MCF 10A (cell line): ENCODE data around the gene OR4D1. TPM values are rescaled to one million over a fixed set of nuclear protein-coding genes. Genes with fewer than 3 reads are reported as not detected.

Experiments used
- BruUV-seq: library from RNA; stranded (reverse); fragments of 400-500 nt; replicated peaks from 2 replicates; lab custom pipeline; 2021; lab: Mats Ljungman, UMichigan
- CTCF ChIA-PET: fragments of 300-600 bp; sonication (Branson Sonifier 250); formaldehyde crosslinking; extraction: SDS; loops from one replicate; lab custom pipeline; 2021; ENCODE audit warnings: antibody characterized with exemption, inconsistent platforms; lab: Yijun Ruan, JAX
- POLR2A ChIA-PET: fragments of 300-600, 350-650 bp; sonication (Branson Sonifier 250); formaldehyde crosslinking; extraction: SDS; loops from one replicate; lab custom pipeline; 2020; ENCODE audit warnings: antibody characterized with exemption, inconsistent platforms; lab: Yijun Ruan, JAX
- DNase-seq: peaks from one replicate; pipeline ENCODE4 v3.0.0-alpha.2; 2018; ENCODE audit not compliant: unreplicated experiment
- H3K27ac Mint-ChIP-seq: one replicate; pipeline ENCODE4 v1.8.0; 2022; ENCODE audit warnings: mild to moderate bottlenecking, low read depth, mixed read lengths; ENCODE audit not compliant: unreplicated experiment
- H3K27me3 Mint-ChIP-seq: one replicate; pipeline ENCODE4 v1.8.0; 2022; ENCODE audit warnings: mixed read lengths; ENCODE audit not compliant: insufficient read depth, unreplicated experiment
- H3K36me3 Mint-ChIP-seq: one replicate; pipeline ENCODE4 v1.8.0; 2022; ENCODE audit warnings: mild to moderate bottlenecking, moderate library complexity, mixed read lengths; ENCODE audit not compliant: insufficient read depth, unreplicated experiment
- H3K4me1 Mint-ChIP-seq: one replicate; pipeline ENCODE4 v1.8.0; 2022; ENCODE audit warnings: mixed read lengths; ENCODE audit not compliant: insufficient read depth, unreplicated experiment
- H3K4me3 Mint-ChIP-seq: one replicate; pipeline ENCODE4 v1.8.0; 2022; ENCODE audit warnings: mild to moderate bottlenecking, moderate library complexity, mixed read lengths; ENCODE audit not compliant: unreplicated experiment
- H3K9me3 Mint-ChIP-seq: one replicate; pipeline ENCODE4 v1.8.0; 2022; ENCODE audit warnings: mixed read lengths; ENCODE audit not compliant: unreplicated experiment
- intact Hi-C: fragments of 100-400 bp; cut with micrococcal nuclease; formaldehyde crosslinking; loops from 2 replicates; pipeline ENCODE4 v1.14.1; 2022
- total RNA-seq: library from RNA; stranded (reverse); gene quantifications from 2 replicates; pipeline ENCODE4 v1.2.3, GENCODE V29; 2022
- TF ChIP-seq, protein P1 (sequence below): fragments of 200-600 bp; IDR thresholded peaks from one replicate; pipeline ENCODE4 v1.8.0; 2022; ENCODE audit warnings: antibody characterized with exemption, mild to moderate bottlenecking; ENCODE audit not compliant: unreplicated experiment

The OR4D1 gene
- total RNA-seq, 1 experiment from 2014 or later, result not detected

DNA sequence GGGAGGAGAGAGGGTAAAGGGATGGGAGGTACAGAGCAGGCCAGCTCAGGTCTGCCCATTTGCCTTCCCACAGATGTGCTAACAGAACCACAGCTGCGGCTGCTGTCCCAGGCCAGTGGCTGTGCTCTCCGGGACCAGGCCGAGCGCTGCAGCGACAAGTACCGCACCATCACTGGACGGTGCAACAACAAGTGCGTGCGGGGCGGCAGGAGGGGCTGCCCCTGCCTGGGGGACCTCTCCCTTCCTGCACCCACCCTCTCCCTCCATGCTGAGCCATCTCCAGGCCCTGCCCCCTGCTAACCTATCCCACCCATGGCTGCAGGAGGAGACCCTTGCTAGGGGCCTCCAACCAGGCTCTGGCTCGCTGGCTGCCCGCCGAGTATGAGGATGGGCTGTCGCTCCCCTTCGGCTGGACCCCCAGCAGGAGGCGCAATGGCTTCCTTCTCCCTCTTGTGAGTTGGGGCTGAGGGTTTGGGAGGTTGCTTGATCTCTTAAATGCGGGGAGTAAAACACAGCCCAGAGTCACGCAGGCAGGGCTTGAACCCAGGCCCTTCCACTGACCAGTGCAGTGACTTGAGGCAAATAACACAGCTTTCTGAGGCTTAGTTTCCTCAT, 45.6 kb downstream of the OR4D1 start:
- no TSS peak for BruUV-seq
- H3K4me1 Mint-ChIP-seq, result peaks cover 14% of the 10 kb centered on the region
- DNase-seq, result no peak
- intact Hi-C loops, result no loop called here
- ChIA-PET POLR2A (no interaction called here), CTCF (interaction anchor here (0.6 kb wide), 1 partner anchor 955 kb away, joined by 3 read pairs; no protein-coding TSS in a partner anchor)
- no peaks in the 10 kb centered on the region for H3K9me3 Mint-ChIP-seq
- H3K27me3 Mint-ChIP-seq, result peaks cover 39% of the 10 kb centered on the region
- no peaks in the 10 kb centered on the region for H3K36me3 Mint-ChIP-seq
- H3K4me3 Mint-ChIP-seq, result no peak overlapping the region
- H3K27ac Mint-ChIP-seq, result no peak overlapping the region
- TF ChIP-seq, protein P1, sequence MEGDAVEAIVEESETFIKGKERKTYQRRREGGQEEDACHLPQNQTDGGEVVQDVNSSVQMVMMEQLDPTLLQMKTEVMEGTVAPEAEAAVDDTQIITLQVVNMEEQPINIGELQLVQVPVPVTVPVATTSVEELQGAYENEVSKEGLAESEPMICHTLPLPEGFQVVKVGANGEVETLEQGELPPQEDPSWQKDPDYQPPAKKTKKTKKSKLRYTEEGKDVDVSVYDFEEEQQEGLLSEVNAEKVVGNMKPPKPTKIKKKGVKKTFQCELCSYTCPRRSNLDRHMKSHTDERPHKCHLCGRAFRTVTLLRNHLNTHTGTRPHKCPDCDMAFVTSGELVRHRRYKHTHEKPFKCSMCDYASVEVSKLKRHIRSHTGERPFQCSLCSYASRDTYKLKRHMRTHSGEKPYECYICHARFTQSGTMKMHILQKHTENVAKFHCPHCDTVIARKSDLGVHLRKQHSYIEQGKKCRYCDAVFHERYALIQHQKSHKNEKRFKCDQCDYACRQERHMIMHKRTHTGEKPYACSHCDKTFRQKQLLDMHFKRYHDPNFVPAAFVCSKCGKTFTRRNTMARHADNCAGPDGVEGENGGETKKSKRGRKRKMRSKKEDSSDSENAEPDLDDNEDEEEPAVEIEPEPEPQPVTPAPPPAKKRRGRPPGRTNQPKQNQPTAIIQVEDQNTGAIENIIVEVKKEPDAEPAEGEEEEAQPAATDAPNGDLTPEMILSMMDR, result no peak

DNA sequence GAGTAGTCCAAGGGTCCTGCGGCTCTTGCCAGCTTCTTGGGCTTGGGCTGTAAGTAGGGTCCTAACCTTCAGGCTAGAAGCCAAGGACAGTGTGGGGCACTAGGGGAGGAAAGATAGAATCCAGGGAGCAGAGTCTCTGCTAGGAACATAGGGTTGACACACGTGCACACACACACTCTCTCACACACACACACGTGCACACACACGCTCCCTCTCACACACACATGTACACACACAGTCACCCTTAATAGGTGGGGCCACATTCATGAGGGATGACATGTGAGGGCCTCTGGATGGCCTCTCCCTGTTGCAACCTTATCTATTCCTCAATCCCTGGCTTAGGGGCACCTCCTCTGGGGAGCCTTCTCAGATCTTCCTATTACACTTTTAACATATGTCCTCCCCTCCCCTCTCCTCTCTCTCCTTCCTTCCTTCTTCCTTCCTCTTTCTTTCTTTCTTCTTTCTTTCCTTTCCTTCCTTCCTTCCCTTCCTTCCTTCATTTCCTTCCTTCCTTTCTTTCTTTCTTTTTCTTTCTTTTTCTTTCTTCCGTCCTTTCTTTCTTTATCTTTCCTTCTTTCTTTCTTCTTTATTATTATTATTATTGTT, 47.4 kb downstream of the OR4D1 start:
- POLR2A ChIA-PET, result no interaction called here
- Mint-ChIP-seq H3K27me3 (peaks cover 41% of the 10 kb centered on the region), H3K36me3 (no peaks in the 10 kb centered on the region), H3K27ac (no peak overlapping the region), H3K4me3 (no peak overlapping the region), H3K4me1 (peaks cover 6% of the 10 kb centered on the region), H3K9me3 (no peaks in the 10 kb centered on the region)
- no TSS peak for BruUV-seq
- intact Hi-C loops, result no loop called here
- CTCF ChIA-PET, result interaction anchor here (0.6 kb wide), 1 partner anchor 15 kb away, joined by 3 read pairs; no protein-coding TSS in a partner anchor
- no peak for DNase-seq
- TF ChIP-seq, protein P1, result no peak

DNA sequence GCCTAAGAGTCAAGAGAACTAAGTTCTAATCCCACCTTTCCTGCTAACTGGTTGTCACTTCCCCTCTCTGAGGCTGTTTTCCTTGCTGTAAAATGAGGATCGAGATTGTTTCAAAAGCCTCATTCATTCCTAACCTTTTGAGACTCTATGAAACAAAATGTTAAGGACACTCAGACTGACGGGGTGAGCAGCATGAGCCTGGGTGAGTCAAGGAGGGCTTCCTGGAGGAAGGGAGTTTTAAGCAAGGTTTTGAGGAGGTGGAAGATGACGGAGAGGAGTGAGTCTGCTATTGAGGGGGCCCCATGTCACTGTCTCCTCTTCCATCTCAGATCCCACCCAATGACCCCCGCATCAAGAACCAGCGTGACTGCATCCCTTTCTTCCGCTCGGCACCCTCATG, 48.4 kb downstream of the OR4D1 start:
- no peaks in the 10 kb centered on the region for H3K9me3 Mint-ChIP-seq
- peaks cover 6% of the 10 kb centered on the region for H3K4me1 Mint-ChIP-seq
- no peak overlapping the region for H3K4me3 Mint-ChIP-seq
- DNase-seq, result no peak
- BruUV-seq, result no TSS peak
- H3K36me3 Mint-ChIP-seq, result no peaks in the 10 kb centered on the region
- ChIA-PET POLR2A (no interaction called here), CTCF (no interaction called here)
- TF ChIP-seq, protein P1, result no peak
- intact Hi-C loops, result no loop called here
- peaks cover 41% of the 10 kb centered on the region for H3K27me3 Mint-ChIP-seq
- no peak overlapping the region for H3K27ac Mint-ChIP-seq

DNA sequence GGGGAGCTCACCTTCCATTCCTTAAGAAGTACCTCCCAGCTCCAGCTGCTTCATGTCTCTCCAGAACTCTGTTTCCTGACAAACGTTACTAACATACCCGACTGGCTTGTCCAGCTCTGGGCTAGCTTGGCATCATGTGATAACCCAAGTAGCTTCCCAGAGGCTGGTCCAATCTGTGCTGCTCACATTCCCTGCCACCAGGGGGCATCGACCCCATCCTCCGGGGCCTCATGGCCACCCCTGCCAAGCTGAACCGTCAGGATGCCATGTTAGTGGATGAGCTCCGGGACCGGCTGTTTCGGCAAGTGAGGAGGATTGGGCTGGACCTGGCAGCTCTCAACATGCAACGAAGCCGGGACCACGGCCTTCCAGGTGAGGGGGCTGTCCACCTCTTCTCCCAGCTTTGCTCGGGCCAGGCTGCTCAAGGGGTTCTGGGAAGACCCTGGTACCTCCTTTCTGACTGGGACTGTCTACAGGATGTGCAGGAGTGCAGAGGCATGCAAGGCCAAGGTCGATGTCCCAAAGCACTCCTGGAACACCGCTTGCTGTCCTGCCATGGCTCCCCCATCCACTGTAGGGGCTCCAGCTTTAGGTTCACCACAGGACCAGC, 51.9 kb downstream of the OR4D1 start:
- ChIA-PET POLR2A (no interaction called here), CTCF (interaction anchor here (0.9 to 1.6 kb wide), 2 partner anchors 27 to 112 kb away, joined by 4 to 7 read pairs; no protein-coding TSS in a partner anchor)
- Mint-ChIP-seq H3K36me3 (no peaks in the 10 kb centered on the region), H3K4me3 (no peak overlapping the region), H3K9me3 (no peaks in the 10 kb centered on the region), H3K4me1 (peaks cover 6% of the 10 kb centered on the region), H3K27me3 (peaks cover 38% of the 10 kb centered on the region), H3K27ac (no peak overlapping the region)
- intact Hi-C loops, result loop anchor here (1.0 kb wide), 1 partner anchor 247 kb away; no protein-coding TSS in a partner anchor
- no TSS peak for BruUV-seq
- TF ChIP-seq, protein P1, result peak; percentile 37
- peak; percentile 47 for DNase-seq
